ENCODE data around the gene ROS1. TPM values are rescaled to one million over a fixed set of nuclear protein-coding genes. Genes with fewer than 3 reads are reported as not detected.

Gene ROS1
- total RNA-seq, 4 donors from 2014 or later, result 0.18 to 0.94 (median 0.47) TPM; not detected in 1

GRCh38 chr6:117272891-117273290 lies 152.9 kb downstream of the ROS1 start:
- TF ChIP-seq CTCF (IDR thresholded peaks at IDR 0.05) (no peak), POLR2A (IDR thresholded peaks at IDR 0.05) (no peak)
- H3K27me3 ChIP-seq, result peaks cover 0 to 34% of the 10 kb centered on the region in 2 donors
- no peak overlapping the region for H3K4me3 ChIP-seq
- H3K36me3 ChIP-seq, result no peaks in the 10 kb centered on the region
- DNase-seq, result no peak
- no peaks in the 10 kb centered on the region for H3K9me3 ChIP-seq
- H3K4me1 ChIP-seq, result peaks cover 0 to 12% (median 2%) of the 10 kb centered on the region in 4 donors
- no peak overlapping the region for H3K27ac ChIP-seq

GRCh38 chr6:117272032-117272866 lies 153.5 kb downstream of the ROS1 start:
- H3K27ac ChIP-seq, result no peak overlapping the region
- no peaks in the 10 kb centered on the region for H3K36me3 ChIP-seq
- peaks cover 0 to 40% of the 10 kb centered on the region in 2 donors for H3K27me3 ChIP-seq
- TF ChIP-seq POLR2A (IDR thresholded peaks at IDR 0.05), result no peak
- TF ChIP-seq CTCF (IDR thresholded peaks at IDR 0.05), result no peak
- no peaks in the 10 kb centered on the region for H3K9me3 ChIP-seq
- no peak for DNase-seq
- H3K4me1 ChIP-seq, result peaks cover 0 to 12% (median 2%) of the 10 kb centered on the region in 4 donors
- H3K4me3 ChIP-seq, result no peak overlapping the region

GRCh38 chr6:117270843-117271507 lies 154.8 kb downstream of the ROS1 start:
- Histone ChIP-seq H3K9me3 (no peaks in the 10 kb centered on the region), H3K4me1 (peaks cover 0 to 18% (median 2%) of the 10 kb centered on the region in 4 donors), H3K4me3 (peak overlapping the region in 2 of 4 donors; percentile 20 to 27), H3K27ac (no peak overlapping the region), H3K27me3 (peaks cover 0 to 49% of the 10 kb centered on the region in 2 donors), H3K36me3 (no peaks in the 10 kb centered on the region)
- TF ChIP-seq POLR2A (IDR thresholded peaks at IDR 0.05) (no peak), CTCF (IDR thresholded peaks at IDR 0.05) (no peak)
- no peak for DNase-seq

GRCh38 chr6:117270055-117270842 lies 155.5 kb downstream of the ROS1 start:
- DNase-seq, result no peak
- Histone ChIP-seq H3K4me3 (peak overlapping the region in 2 of 4 donors; percentile 20 to 27), H3K4me1 (peaks cover 0 to 24% (median 3%) of the 10 kb centered on the region in 4 donors), H3K27ac (no peak overlapping the region), H3K36me3 (no peaks in the 10 kb centered on the region), H3K9me3 (no peaks in the 10 kb centered on the region), H3K27me3 (peaks cover 0 to 56% of the 10 kb centered on the region in 2 donors)
- TF ChIP-seq CTCF (IDR thresholded peaks at IDR 0.05) (no peak), POLR2A (IDR thresholded peaks at IDR 0.05) (no peak)

GRCh38 chr6:117269638-117270054 lies 156.1 kb downstream of the ROS1 start:
- H3K4me3 ChIP-seq, result no peak overlapping the region
- no peak for TF ChIP-seq POLR2A (IDR thresholded peaks at IDR 0.05)
- no peak for TF ChIP-seq CTCF (IDR thresholded peaks at IDR 0.05)
- DNase-seq, result no peak
- H3K9me3 ChIP-seq, result no peaks in the 10 kb centered on the region
- H3K27ac ChIP-seq, result no peak overlapping the region
- H3K4me1 ChIP-seq, result peaks cover 0 to 30% (median 5%) of the 10 kb centered on the region in 4 donors
- peaks cover 0 to 58% of the 10 kb centered on the region in 2 donors for H3K27me3 ChIP-seq
- no peaks in the 10 kb centered on the region for H3K36me3 ChIP-seq
